Breast epithelium (tissue), 4 donors: ENCODE data around the gene SLC22A7. TPM values are rescaled to one million over a fixed set of nuclear protein-coding genes. Genes with fewer than 3 reads are reported as not detected.
A peak's percentile ranks its signal among the peaks of the same experiment; 100 is the strongest.
"Not testable (repeated sequence)": the region's sequence is repeated elsewhere in the genome, so short reads cannot be mapped to it uniquely, and the experiment has no call there.

Source experiments
- DNase-seq, 2 donors: peaks; one replicate each; pipeline ENCODE4 v3.0.0-alpha.2; 2019; ENCODE audit warnings: low spot score in 2 of 2
- H3K27ac ChIP-seq, 2 donors: fragments of 200-600 bp; sonication (generic) in 1 of 2; one replicate each; pipeline ENCODE4 v1.5.1; 2016 to 2019; ENCODE audit warnings: mild to moderate bottlenecking in 1 of 2
- H3K27me3 ChIP-seq, 2 donors: fragments of 200-600 bp; sonication (generic) in 1 of 2; one replicate each; pipeline versions ENCODE4 v1.5.1 to v1.6.0; 2017 to 2019; ENCODE audit warnings: control low read depth in 1 of 2, mild to moderate bottlenecking in 1 of 2
- H3K36me3 ChIP-seq: fragments of 200-600 bp; one replicate; pipeline ENCODE4 v1.5.1; 2019
- H3K4me1 ChIP-seq, 2 donors: fragments of 200-600 bp; sonication (generic); one replicate each; pipeline ENCODE4 v1.5.1; 2016 to 2019; ENCODE audit warnings: control low read depth in 1 of 2
- H3K4me3 ChIP-seq, 3 donors: fragments of 200-600 bp; sonication (generic); 1 replicate in 2 of 3; 2 replicates in 1 of 3; pipeline ENCODE4 v1.5.1; 2016 to 2019; ENCODE audit warnings: mild to moderate bottlenecking in 3 of 3, moderate library complexity in 2 of 3
- H3K9me3 ChIP-seq, 2 donors: fragments of 200-600 bp; sonication (generic) in 1 of 2; one replicate each; pipeline ENCODE4 v1.5.1; 2016 to 2019; ENCODE audit warnings: control low read depth in 1 of 2
- CTCF ChIP-seq, 3 donors: fragments of 450-650 bp; IDR thresholded peaks; one replicate each; pipeline ENCODE4 v1.5.1; 2016 to 2017; ENCODE audit warnings: antibody characterized with exemption in 3 of 3, mild to moderate bottlenecking in 3 of 3, moderate library complexity in 3 of 3
- POLR2A ChIP-seq: fragments of 450-650 bp; IDR thresholded peaks from one replicate; pipeline ENCODE4 v1.6.1; 2016; ENCODE audit warnings: antibody characterized with exemption, mild to moderate bottlenecking, moderate library complexity
- POLR2AphosphoS5 ChIP-seq, 3 donors: sonication (generic); formaldehyde crosslinking; IDR thresholded peaks; one replicate each; pipeline ENCODE4 v1.6.1; 2017; ENCODE audit warnings: antibody characterized with exemption in 3 of 3
- intact Hi-C: fragments of 100-400 bp; cut with DNase I; formaldehyde crosslinking; loops from one replicate; pipeline ENCODE4 v1.15.1; 2023; ENCODE audit warnings: low total_unique reads
- total RNA-seq, 3 donors: library from RNA; depleted of rRNA; stranded (reverse); fragments of >200 nt; gene quantifications; one replicate each; pipeline ENCODE4 v1.1.0, GENCODE V29; 2016

The SLC22A7 gene
- total RNA-seq, 3 donors from 2014 or later, result not detected

GRCh38 chr6:43334466-43335095, 36.5 kb downstream of the SLC22A7 start:
- TF ChIP-seq CTCF (IDR thresholded peaks at IDR 0.05) (peak in 2 of 3 donors; percentile 34 to 54), POLR2A (no peak)
- H3K9me3 ChIP-seq, result no peaks in the 10 kb centered on the region
- no peaks in the 10 kb centered on the region for H3K4me1 ChIP-seq
- no peak overlapping the region for H3K4me3 ChIP-seq
- no peaks in the 10 kb centered on the region for H3K27me3 ChIP-seq
- no peak for DNase-seq
- intact Hi-C loops, result no loop called here
- no peaks in the 10 kb centered on the region for H3K36me3 ChIP-seq
- H3K27ac ChIP-seq, result no peak overlapping the region

- H3K9me3 ChIP-seq, result no peaks in the 10 kb centered on the region
- no peaks in the 10 kb centered on the region for H3K4me1 ChIP-seq
- no peak for DNase-seq
- H3K27ac ChIP-seq, result no peak overlapping the region
- no peak overlapping the region for H3K4me3 ChIP-seq
- H3K36me3 ChIP-seq, result no peaks in the 10 kb centered on the region
- no peaks in the 10 kb centered on the region for H3K27me3 ChIP-seq
- no peak for TF ChIP-seq CTCF (IDR thresholded peaks at IDR 0.05)
- TF ChIP-seq POLR2AphosphoS5 (IDR thresholded peaks at IDR 0.05), result no peak
- TF ChIP-seq POLR2A, result no peak
- intact Hi-C loops, result no loop called here
Measured at GRCh38 chr6:43335469-43335868, 37.4 kb downstream of the SLC22A7 start.

- no peaks in the 10 kb centered on the region for H3K9me3 ChIP-seq
- TF ChIP-seq POLR2A, result no peak
- no peak for TF ChIP-seq POLR2AphosphoS5 (IDR thresholded peaks at IDR 0.05)
- TF ChIP-seq CTCF (IDR thresholded peaks at IDR 0.05), result no peak
- no peak overlapping the region for H3K4me3 ChIP-seq
- H3K36me3 ChIP-seq, result no peaks in the 10 kb centered on the region
- H3K4me1 ChIP-seq, result no peaks in the 10 kb centered on the region
- no peak for DNase-seq
- H3K27me3 ChIP-seq, result no peaks in the 10 kb centered on the region
- no peak overlapping the region for H3K27ac ChIP-seq
- intact Hi-C loops, result no loop called here
Measured at GRCh38 chr6:43336382-43336781, 38.3 kb downstream of the SLC22A7 start.

- no peaks in the 10 kb centered on the region for H3K4me1 ChIP-seq
- no peak for DNase-seq
- H3K27ac ChIP-seq, result no peak overlapping the region
- H3K27me3 ChIP-seq, result no peaks in the 10 kb centered on the region
- no peaks in the 10 kb centered on the region for H3K36me3 ChIP-seq
- no peak for TF ChIP-seq POLR2AphosphoS5 (IDR thresholded peaks at IDR 0.05)
- TF ChIP-seq CTCF (IDR thresholded peaks at IDR 0.05), result no peak
- no peak for TF ChIP-seq POLR2A
- no peak overlapping the region for H3K4me3 ChIP-seq
- intact Hi-C loops, result no loop called here
- no peaks in the 10 kb centered on the region for H3K9me3 ChIP-seq
Measured at GRCh38 chr6:43338243-43338642, 40.2 kb downstream of the SLC22A7 start.

GRCh38 chr6:43339168-43339567, 41.1 kb downstream of the SLC22A7 start:
- TF ChIP-seq POLR2A (no peak), CTCF (IDR thresholded peaks at IDR 0.05) (no peak), POLR2AphosphoS5 (IDR thresholded peaks at IDR 0.05) (no peak)
- no peaks in the 10 kb centered on the region for H3K27me3 ChIP-seq
- no peak for DNase-seq
- no peaks in the 10 kb centered on the region for H3K9me3 ChIP-seq
- no peak overlapping the region for H3K4me3 ChIP-seq
- H3K36me3 ChIP-seq, result no peaks in the 10 kb centered on the region
- intact Hi-C loops, result loop anchor here (1.0 kb wide), 1 partner anchor 11 kb away; no protein-coding TSS in a partner anchor
- H3K4me1 ChIP-seq, result no peaks in the 10 kb centered on the region
- H3K27ac ChIP-seq, result no peak overlapping the region

GRCh38 chr6:43346243-43346642, 48.2 kb downstream of the SLC22A7 start:
- intact Hi-C loops, H3K4me1 ChIP-seq, H3K27me3 ChIP-seq, H3K9me3 ChIP-seq, H3K4me3 ChIP-seq, DNase-seq, H3K36me3 ChIP-seq, H3K27ac ChIP-seq: not testable (repeated sequence)
